Lung (tissue), 12 donors: Measurements from ENCODE around the gene ANKS1A. TPM values are rescaled to one million over a fixed set of nuclear protein-coding genes. Genes with fewer than 3 reads are reported as not detected.

ENCODE experiments used
- ATAC-seq: fragments of 200-7000 bp; cut with Tn5 transposase; one replicate; pipeline ENCODE4 v1.9.1; 2020; ENCODE audit warnings: moderate number of reproducible peaks; ENCODE audit not compliant: insufficient read depth, low FRiP score
- DNase-seq, 3 donors: peaks; one replicate each; pipeline ENCODE4 v3.0.0-alpha.2; 2013 to 2017
- H3K27ac ChIP-seq, 2 donors: one replicate each; pipeline ENCODE4 v1.5.1; 2013; ENCODE audit warnings: mild to moderate bottlenecking in 2 of 2, moderate library complexity in 2 of 2, control low read depth in 1 of 2, inconsistent platforms in 1 of 2, low read depth in 1 of 2, low read length in 1 of 2
- H3K27me3 ChIP-seq, 3 donors: one replicate each; pipeline ENCODE4 v1.5.1; 2013; ENCODE audit warnings: low read length in 2 of 3; ENCODE audit not compliant: control insufficient read depth in 3 of 3, insufficient read depth in 3 of 3
- H3K36me3 ChIP-seq, 4 donors: one replicate each; pipeline ENCODE4 v1.5.1; 2013; ENCODE audit warnings: low read length in 4 of 4, mild to moderate bottlenecking in 1 of 4, moderate library complexity in 1 of 4; ENCODE audit not compliant: control insufficient read depth in 4 of 4, insufficient read depth in 4 of 4
- H3K4me1 ChIP-seq, 5 donors: one replicate each; pipeline ENCODE4 v1.5.1; 2013; ENCODE audit warnings: low read length in 5 of 5, mild to moderate bottlenecking in 2 of 5, moderate library complexity in 1 of 5; ENCODE audit not compliant: control insufficient read depth in 5 of 5, insufficient read depth in 5 of 5
- H3K4me3 ChIP-seq: one replicate; pipeline ENCODE4 v1.5.1; 2013; ENCODE audit warnings: mild to moderate bottlenecking, control low read depth, moderate library complexity
- H3K9ac ChIP-seq, 2 donors: one replicate each; pipeline ENCODE4 v1.5.1; 2013; ENCODE audit warnings: low read length in 2 of 2, control low read depth in 1 of 2; ENCODE audit not compliant: insufficient read depth in 1 of 2
- H3K9me3 ChIP-seq, 4 donors: one replicate each; pipeline ENCODE4 v1.5.1; 2013; ENCODE audit warnings: low read length in 3 of 4, mild to moderate bottlenecking in 1 of 4, moderate library complexity in 1 of 4; ENCODE audit not compliant: control insufficient read depth in 4 of 4, insufficient read depth in 3 of 4
- WGBS, 2 donors: extraction: QIAGEN DNeasy Blood & Tissue Kit; methylation state at CpG; one replicate each; pipeline ENCODE4 v1.1.7; 2013; 5-methylcytosine and 5-hydroxymethylcytosine counted together
- polyA plus RNA-seq, 2 donors: library from polyadenylated mRNA; stranded (reverse); fragments of 200-250 nt; gene quantifications; one replicate each; pipeline ENCODE4 v1.2.1, GENCODE V29; 2013
- total RNA-seq, 2 donors: library from RNA; depleted of rRNA in 1 of 2; stranded (reverse); fragments of >200 nt in 1 of 2; gene quantifications; one replicate each; pipeline ENCODE4 v1.2.1, GENCODE V29; 2014 to 2021
- TF ChIP-seq, protein P1 (sequence below): IDR thresholded peaks from 2 replicates; pipeline ENCODE4 v1.5.1; 2012; ENCODE audit warnings: mild to moderate bottlenecking; ENCODE audit errors: control extremely low read depth, extremely low read depth
- donor health status: control.
- donor health status: control.
- donor health status: Bipolar disorder and iron deficiency.
- donor health status: healthy.
- donor health status: DM: yes; HTN: yes; CAD: no.

ANKS1A gene
- total and polyA plus RNA-seq, 4 donors: 10.4 to 40.6 (median 24.3) TPM

- DNase-seq: peak in 1 of 3 donors; percentile 34
- Histone ChIP-seq H3K27ac (peak overlapping the region; percentile 80 to 96), H3K27me3 (no peaks in the 10 kb centered on the region), H3K36me3 (peaks cover 0 to 4% (median 0%) of the 10 kb centered on the region in 4 donors), H3K9me3 (no peaks in the 10 kb centered on the region), H3K4me1 (peaks cover 20 to 35% (median 24%) of the 10 kb centered on the region in 5 donors), H3K4me3 (no peak overlapping the region), H3K9ac (peak overlapping the region in 1 of 2 donors; percentile 44)
- TF ChIP-seq, protein P1, sequence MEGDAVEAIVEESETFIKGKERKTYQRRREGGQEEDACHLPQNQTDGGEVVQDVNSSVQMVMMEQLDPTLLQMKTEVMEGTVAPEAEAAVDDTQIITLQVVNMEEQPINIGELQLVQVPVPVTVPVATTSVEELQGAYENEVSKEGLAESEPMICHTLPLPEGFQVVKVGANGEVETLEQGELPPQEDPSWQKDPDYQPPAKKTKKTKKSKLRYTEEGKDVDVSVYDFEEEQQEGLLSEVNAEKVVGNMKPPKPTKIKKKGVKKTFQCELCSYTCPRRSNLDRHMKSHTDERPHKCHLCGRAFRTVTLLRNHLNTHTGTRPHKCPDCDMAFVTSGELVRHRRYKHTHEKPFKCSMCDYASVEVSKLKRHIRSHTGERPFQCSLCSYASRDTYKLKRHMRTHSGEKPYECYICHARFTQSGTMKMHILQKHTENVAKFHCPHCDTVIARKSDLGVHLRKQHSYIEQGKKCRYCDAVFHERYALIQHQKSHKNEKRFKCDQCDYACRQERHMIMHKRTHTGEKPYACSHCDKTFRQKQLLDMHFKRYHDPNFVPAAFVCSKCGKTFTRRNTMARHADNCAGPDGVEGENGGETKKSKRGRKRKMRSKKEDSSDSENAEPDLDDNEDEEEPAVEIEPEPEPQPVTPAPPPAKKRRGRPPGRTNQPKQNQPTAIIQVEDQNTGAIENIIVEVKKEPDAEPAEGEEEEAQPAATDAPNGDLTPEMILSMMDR: no peak
- 52 to 57% methylated on average over 11 of the region's 11 CpGs for WGBS, 2 donors
- no peak for ATAC-seq
Observed at GRCh38 chr6:35025232-35026188, 136.5 kb downstream of the ANKS1A start.

DNA sequence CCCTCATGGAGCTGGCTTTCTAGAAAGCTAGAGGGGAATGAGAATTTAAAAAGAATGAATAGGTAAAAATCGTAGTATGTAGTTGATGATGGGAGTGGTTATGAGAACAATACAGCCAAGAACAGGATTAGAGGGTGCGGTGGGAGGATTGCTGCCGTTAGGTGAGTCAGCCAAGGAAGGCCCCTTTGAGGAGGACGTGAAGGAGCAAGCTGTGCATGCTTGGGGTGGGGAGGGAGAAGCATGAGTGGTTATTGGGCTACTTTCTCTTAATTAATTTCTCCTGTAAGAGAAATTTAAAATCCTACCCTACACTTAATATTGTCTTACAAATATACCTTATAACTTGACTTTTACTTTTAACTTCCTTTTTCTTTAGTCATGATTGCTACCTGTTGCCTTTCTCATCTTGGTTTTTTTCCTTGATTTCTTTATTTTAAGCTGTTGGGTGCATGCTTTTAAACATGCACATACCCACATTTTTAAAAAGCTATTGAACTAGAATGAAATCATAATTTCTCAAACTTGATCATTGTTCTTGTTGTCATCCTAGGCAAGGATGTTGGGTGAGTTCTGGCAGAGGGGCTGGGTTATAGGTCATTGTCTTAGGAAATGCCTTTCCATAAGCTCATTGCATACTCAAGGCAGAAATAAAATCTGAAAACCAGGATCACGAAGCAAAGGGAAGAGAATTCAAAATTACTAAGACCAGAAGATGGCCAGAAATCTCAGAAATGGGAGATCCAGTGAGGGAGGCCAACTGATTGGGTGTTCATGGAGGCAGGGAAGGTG, 137.6 kb downstream of the ANKS1A start:
- Histone ChIP-seq H3K27ac (peak overlapping the region; percentile 48 to 80), H3K27me3 (no peaks in the 10 kb centered on the region), H3K4me3 (no peak overlapping the region), H3K4me1 (peaks cover 14 to 26% (median 22%) of the 10 kb centered on the region in 5 donors), H3K9me3 (no peaks in the 10 kb centered on the region), H3K9ac (no peak overlapping the region), H3K36me3 (peaks cover 0 to 9% (median 3%) of the 10 kb centered on the region in 4 donors)
- TF ChIP-seq, protein P1: no peak
- DNase-seq: no peak
- ATAC-seq: no peak
- WGBS, 2 donors: 50 to 72% methylated on average over 5 of the region's 5 CpGs

- 99 to 100% methylated on average over 2 of the region's 2 CpGs for WGBS, 2 donors
- peaks cover 12 to 23% (median 17%) of the 10 kb centered on the region in 5 donors for H3K4me1 ChIP-seq
Observed at GRCh38 chr6:35027807-35028206, 138.8 kb downstream of the ANKS1A start.

More at GRCh38 chr6:35027807-35028206, 138.8 kb downstream of the ANKS1A start:
- peak overlapping the region; percentile 14 to 63 for H3K27ac ChIP-seq
- H3K27me3 ChIP-seq: no peaks in the 10 kb centered on the region
- no peak overlapping the region for H3K9ac ChIP-seq
- DNase-seq (no peak), ATAC-seq (no peak)
- H3K9me3 ChIP-seq: peaks cover 0 to 2% (median 0%) of the 10 kb centered on the region in 4 donors
- H3K4me3 ChIP-seq: no peak overlapping the region
- H3K36me3 ChIP-seq: peaks cover 0 to 9% (median 3%) of the 10 kb centered on the region in 4 donors
- TF ChIP-seq, protein P1: no peak
